GM23338 (cell line): ENCODE results near the gene MTHFD1L.

Experiments
- CTCF ChIP-seq, 2 experiments: fragments of 200-600 bp in 1 of 2; sonication (generic) in 1 of 2; conservative IDR thresholded peaks; 2 replicates each; pipeline versions ENCODE4 v1.5.1 to v1.6.1; 2016 to 2017; ENCODE audit warnings: antibody characterized with exemption in 2 of 2, low read depth in 2 of 2, mild to moderate bottlenecking in 2 of 2, moderate library complexity in 1 of 2
- EZH2 ChIP-seq: fragments of 200-600 bp; sonication (generic); IDR thresholded peaks from one replicate; pipeline ENCODE4 v1.8.0; 2017; ENCODE audit warnings: antibody characterized with exemption, mild to moderate bottlenecking, low read depth; ENCODE audit not compliant: unreplicated experiment
- JUNB ChIP-seq: IDR thresholded peaks from one replicate; pipeline ENCODE4 v1.6.1; 2016; ENCODE audit warnings: antibody characterized with exemption; ENCODE audit not compliant: unreplicated experiment

- no peak for TF ChIP-seq CTCF (conservative IDR thresholded peaks at IDR 0.05; ENCODE audit: low read depth in 2 of 2)
- no peak for TF ChIP-seq JUNB
- TF ChIP-seq EZH2 = no peak
These were observed 222.5 kb downstream of the MTHFD1L start for GRCh38 chr6:151087861-151088598.
